Esophagus muscularis mucosa (tissue), 4 donors: Measurements from ENCODE around the gene PLXNA1. TPM values are rescaled to one million over a fixed set of nuclear protein-coding genes. Genes with fewer than 3 reads are reported as not detected.

Experiments
- DNase-seq: peaks from one replicate; pipeline ENCODE4 v3.0.0-alpha.2; 2017; ENCODE audit errors: extremely low spot score
- H3K27ac ChIP-seq, 4 donors: fragments of 200-600 bp; sonication (generic); replicated peaks in 1 of 4; 1 replicate in 3 of 4; 2 replicates in 1 of 4; pipeline ENCODE4 v1.5.1; 2016 to 2019; ENCODE audit warnings: mild to moderate bottlenecking in 1 of 4
- H3K27me3 ChIP-seq, 4 donors: fragments of 200-600 bp; sonication (generic); one replicate each; pipeline versions ENCODE4 v1.5.1 to v1.6.0; 2016 to 2019
- H3K36me3 ChIP-seq, 4 donors: fragments of 200-600 bp; sonication (generic); one replicate each; pipeline ENCODE4 v1.5.1; 2016 to 2019
- H3K4me1 ChIP-seq, 4 donors: fragments of 200-600 bp; sonication (generic); one replicate each; pipeline ENCODE4 v1.5.1; 2016 to 2019
- H3K4me3 ChIP-seq, 4 donors: fragments of 200-600 bp; sonication (generic); 1 replicate in 2 of 4; 2 replicates in 2 of 4; pipeline ENCODE4 v1.5.1; 2016 to 2019; ENCODE audit warnings: mild to moderate bottlenecking in 4 of 4, moderate library complexity in 1 of 4
- H3K9me3 ChIP-seq, 4 donors: fragments of 200-600 bp; sonication (generic); 1 replicate in 3 of 4; 2 replicates in 1 of 4; pipeline ENCODE4 v1.5.1; 2016 to 2019
- CTCF ChIP-seq, 3 experiments: fragments of 200-600 bp in 2 of 3; fragments of 450-650 bp in 1 of 3; sonication (generic) in 2 of 3; IDR thresholded peaks; one replicate each; pipeline ENCODE4 v1.5.1; 2017 to 2019; ENCODE audit warnings: antibody characterized with exemption in 3 of 3, mild to moderate bottlenecking in 2 of 3, moderate library complexity in 1 of 3
- EP300 ChIP-seq: sonication (generic); formaldehyde crosslinking; IDR thresholded peaks from one replicate; pipeline ENCODE4 v1.6.1; 2017; ENCODE audit warnings: antibody characterized with exemption
- POLR2A ChIP-seq: fragments of 450-650 bp; IDR thresholded peaks from one replicate; pipeline ENCODE4 v1.6.1; 2017; ENCODE audit warnings: antibody characterized with exemption, moderate library complexity, mild to moderate bottlenecking, low read depth
- POLR2AphosphoS5 ChIP-seq, 2 donors: sonication (generic); formaldehyde crosslinking; IDR thresholded peaks; one replicate each; pipeline ENCODE4 v1.6.1; 2017; ENCODE audit warnings: antibody characterized with exemption in 2 of 2
- WGBS: methylation state at CpG from one replicate; pipeline ENCODE4 v1.1.5; 2018; 5-methylcytosine and 5-hydroxymethylcytosine counted together
- intact Hi-C: fragments of 100-400 bp; cut with DNase I; formaldehyde crosslinking; loops from one replicate; pipeline ENCODE4 v1.15.1; 2023
- total RNA-seq, 4 donors: library from RNA; depleted of rRNA; stranded (reverse); fragments of >200 nt; gene quantifications; one replicate each; pipeline versions ENCODE4 v1.1.0 to v1.2.1, GENCODE V29; 2016

The PLXNA1 gene
- total RNA-seq, 4 donors from 2014 or later: 33.6 to 82.4 (median 47.0) TPM

GRCh38 chr3:127017781-127018180, 34.9 kb downstream of the PLXNA1 start:
- intact Hi-C loops: no loop called here
- H3K9me3 ChIP-seq: no peaks in the 10 kb centered on the region
- H3K36me3 ChIP-seq: peaks cover 38 to 100% (median 99%) of the 10 kb centered on the region in 4 donors
- TF ChIP-seq POLR2AphosphoS5 (IDR thresholded peaks at IDR 0.05) (no peak), POLR2A (no peak), EP300 (no peak), CTCF (IDR thresholded peaks at IDR 0.05) (no peak)
- peaks cover 0 to 10% (median 4%) of the 10 kb centered on the region in 4 donors for H3K4me1 ChIP-seq
- no peak overlapping the region for H3K27ac ChIP-seq
- H3K27me3 ChIP-seq: no peaks in the 10 kb centered on the region
- WGBS: 93% methylated on average over 14 of the region's 17 CpGs
- H3K4me3 ChIP-seq: no peak overlapping the region
- no peak for DNase-seq

GRCh38 chr3:127018306-127018828, 35.5 kb downstream of the PLXNA1 start:
- no peak for DNase-seq
- peaks cover 0 to 10% (median 4%) of the 10 kb centered on the region in 4 donors for H3K4me1 ChIP-seq
- intact Hi-C loops: no loop called here
- no peak overlapping the region for H3K4me3 ChIP-seq
- H3K27ac ChIP-seq: no peak overlapping the region
- H3K27me3 ChIP-seq: no peaks in the 10 kb centered on the region
- peaks cover 39 to 100% (median 99%) of the 10 kb centered on the region in 4 donors for H3K36me3 ChIP-seq
- WGBS: 93% methylated on average over 7 of the region's 20 CpGs
- no peak for TF ChIP-seq EP300
- no peaks in the 10 kb centered on the region for H3K9me3 ChIP-seq

- TF ChIP-seq CTCF (IDR thresholded peaks at IDR 0.05) (no peak), POLR2AphosphoS5 (IDR thresholded peaks at IDR 0.05) (no peak), EP300 (no peak)
- Histone ChIP-seq H3K27ac (no peak overlapping the region), H3K4me3 (no peak overlapping the region), H3K9me3 (no peaks in the 10 kb centered on the region), H3K36me3 (peaks cover 40 to 100% (median 97%) of the 10 kb centered on the region in 4 donors), H3K27me3 (no peaks in the 10 kb centered on the region), H3K4me1 (peaks cover 0 to 10% (median 4%) of the 10 kb centered on the region in 4 donors)
- DNase-seq: no peak
- intact Hi-C loops: no loop called here
- 60% methylated on average over 2 of the region's 8 CpGs for WGBS
These were observed 36.5 kb downstream of the PLXNA1 start for GRCh38 chr3:127019449-127019848.

- no peak for DNase-seq
- H3K4me1 ChIP-seq: peaks cover 0 to 11% (median 5%) of the 10 kb centered on the region in 4 donors
- no peak overlapping the region for H3K4me3 ChIP-seq
- WGBS: 91% methylated on average over 5 of the region's 13 CpGs
- no peaks in the 10 kb centered on the region for H3K9me3 ChIP-seq
- peaks cover 34 to 98% (median 92%) of the 10 kb centered on the region in 4 donors for H3K36me3 ChIP-seq
- intact Hi-C loops: no loop called here
- no peaks in the 10 kb centered on the region for H3K27me3 ChIP-seq
- TF ChIP-seq POLR2A: no peak
- no peak for TF ChIP-seq CTCF (IDR thresholded peaks at IDR 0.05)
- no peak for TF ChIP-seq POLR2AphosphoS5 (IDR thresholded peaks at IDR 0.05)
- TF ChIP-seq EP300: no peak
- no peak overlapping the region for H3K27ac ChIP-seq
These were observed 37.6 kb downstream of the PLXNA1 start for GRCh38 chr3:127020543-127020942.

GRCh38 chr3:127022849-127023248, 39.9 kb downstream of the PLXNA1 start:
- Histone ChIP-seq H3K27me3 (no peaks in the 10 kb centered on the region), H3K36me3 (peaks cover 32 to 96% (median 85%) of the 10 kb centered on the region in 4 donors), H3K4me3 (no peak overlapping the region), H3K4me1 (peaks cover 0 to 11% (median 5%) of the 10 kb centered on the region in 4 donors), H3K9me3 (no peaks in the 10 kb centered on the region), H3K27ac (no peak overlapping the region)
- intact Hi-C loops: no loop called here
- TF ChIP-seq POLR2A (no peak), CTCF (IDR thresholded peaks at IDR 0.05) (no peak), EP300 (no peak), POLR2AphosphoS5 (IDR thresholded peaks at IDR 0.05) (no peak)
- DNase-seq: no peak
- WGBS: 89% methylated on average over 6 of the region's 7 CpGs
